ENCODE data around the gene TTBK1.

DNA sequence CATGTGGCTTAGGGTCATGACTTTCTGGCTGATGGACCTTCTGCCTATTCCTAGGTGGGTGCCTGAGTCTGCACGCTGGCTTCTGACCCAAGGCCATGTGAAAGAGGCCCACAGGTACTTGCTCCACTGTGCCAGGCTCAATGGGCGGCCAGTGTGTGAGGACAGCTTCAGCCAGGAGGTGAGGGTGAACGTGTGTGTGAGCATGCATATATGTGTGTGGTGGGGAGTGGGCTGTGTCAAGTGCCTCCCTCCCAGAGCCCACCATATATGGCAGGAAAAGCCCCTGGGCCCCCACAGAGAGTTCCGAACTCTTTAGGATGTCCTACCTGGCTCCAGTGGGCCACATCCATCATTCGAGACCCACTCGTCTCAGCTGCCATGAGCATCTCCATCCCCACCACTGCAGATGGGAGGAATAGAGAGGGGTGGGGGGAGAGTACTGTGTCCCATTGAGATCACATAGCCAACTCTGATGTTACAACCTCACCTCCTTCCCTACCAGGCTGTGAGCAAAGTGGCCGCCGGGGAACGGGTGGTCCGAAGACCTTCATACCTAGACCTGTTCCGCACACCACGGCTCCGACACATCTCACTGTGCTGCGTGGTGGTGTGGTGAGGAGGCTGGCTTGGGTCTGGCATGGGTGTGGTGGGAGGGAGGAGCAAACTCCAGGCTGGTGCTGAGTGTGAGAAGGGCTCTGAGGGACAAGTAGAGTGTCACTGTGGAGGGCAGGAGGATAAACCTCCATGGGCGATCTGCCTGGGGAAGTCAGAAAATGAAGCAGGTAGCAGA lies 58.0 kb downstream of the TTBK1 start:
- TF ChIP-seq, protein P1, sequence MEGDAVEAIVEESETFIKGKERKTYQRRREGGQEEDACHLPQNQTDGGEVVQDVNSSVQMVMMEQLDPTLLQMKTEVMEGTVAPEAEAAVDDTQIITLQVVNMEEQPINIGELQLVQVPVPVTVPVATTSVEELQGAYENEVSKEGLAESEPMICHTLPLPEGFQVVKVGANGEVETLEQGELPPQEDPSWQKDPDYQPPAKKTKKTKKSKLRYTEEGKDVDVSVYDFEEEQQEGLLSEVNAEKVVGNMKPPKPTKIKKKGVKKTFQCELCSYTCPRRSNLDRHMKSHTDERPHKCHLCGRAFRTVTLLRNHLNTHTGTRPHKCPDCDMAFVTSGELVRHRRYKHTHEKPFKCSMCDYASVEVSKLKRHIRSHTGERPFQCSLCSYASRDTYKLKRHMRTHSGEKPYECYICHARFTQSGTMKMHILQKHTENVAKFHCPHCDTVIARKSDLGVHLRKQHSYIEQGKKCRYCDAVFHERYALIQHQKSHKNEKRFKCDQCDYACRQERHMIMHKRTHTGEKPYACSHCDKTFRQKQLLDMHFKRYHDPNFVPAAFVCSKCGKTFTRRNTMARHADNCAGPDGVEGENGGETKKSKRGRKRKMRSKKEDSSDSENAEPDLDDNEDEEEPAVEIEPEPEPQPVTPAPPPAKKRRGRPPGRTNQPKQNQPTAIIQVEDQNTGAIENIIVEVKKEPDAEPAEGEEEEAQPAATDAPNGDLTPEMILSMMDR (IDR thresholded peaks at IDR 0.05), result no peak
- no peak for TF ChIP-seq EP300 (IDR thresholded peaks at IDR 0.05)
